GM19193 (cell line): ENCODE results near the gene KRTAP10-10.
"Not testable (repeated sequence)": the region's sequence is repeated elsewhere in the genome, so short reads cannot be mapped to it uniquely, and the experiment has no call there.

ENCODE experiments used
- POLR2A ChIP-seq: IDR thresholded peaks from 4 replicates; pipeline ENCODE4 v1.6.1; 2011; ENCODE audit not compliant: insufficient read depth, insufficient read length; ENCODE audit errors: extremely low read depth

Gene KRTAP10-10

DNA sequence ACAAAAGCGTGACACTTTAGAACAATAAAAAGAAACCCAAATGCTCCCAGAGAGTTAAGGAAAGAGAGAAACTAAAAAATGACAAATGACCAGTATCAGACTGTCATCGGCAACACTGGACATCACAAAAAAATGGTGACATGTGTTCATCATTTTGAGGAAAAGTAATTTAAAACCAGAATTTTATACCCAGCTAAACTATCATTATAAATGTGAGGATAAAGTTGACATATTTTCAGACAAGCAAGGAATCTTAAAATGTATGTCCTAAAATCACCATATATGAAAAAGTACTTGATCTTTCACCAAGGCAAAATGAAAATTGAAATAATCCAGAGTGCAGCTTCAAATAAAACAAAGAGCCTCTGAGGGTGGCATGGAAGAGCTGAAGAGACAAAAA lies 7.7 kb downstream of the KRTAP10-10 start:
- TF ChIP-seq POLR2A: no peak

DNA sequence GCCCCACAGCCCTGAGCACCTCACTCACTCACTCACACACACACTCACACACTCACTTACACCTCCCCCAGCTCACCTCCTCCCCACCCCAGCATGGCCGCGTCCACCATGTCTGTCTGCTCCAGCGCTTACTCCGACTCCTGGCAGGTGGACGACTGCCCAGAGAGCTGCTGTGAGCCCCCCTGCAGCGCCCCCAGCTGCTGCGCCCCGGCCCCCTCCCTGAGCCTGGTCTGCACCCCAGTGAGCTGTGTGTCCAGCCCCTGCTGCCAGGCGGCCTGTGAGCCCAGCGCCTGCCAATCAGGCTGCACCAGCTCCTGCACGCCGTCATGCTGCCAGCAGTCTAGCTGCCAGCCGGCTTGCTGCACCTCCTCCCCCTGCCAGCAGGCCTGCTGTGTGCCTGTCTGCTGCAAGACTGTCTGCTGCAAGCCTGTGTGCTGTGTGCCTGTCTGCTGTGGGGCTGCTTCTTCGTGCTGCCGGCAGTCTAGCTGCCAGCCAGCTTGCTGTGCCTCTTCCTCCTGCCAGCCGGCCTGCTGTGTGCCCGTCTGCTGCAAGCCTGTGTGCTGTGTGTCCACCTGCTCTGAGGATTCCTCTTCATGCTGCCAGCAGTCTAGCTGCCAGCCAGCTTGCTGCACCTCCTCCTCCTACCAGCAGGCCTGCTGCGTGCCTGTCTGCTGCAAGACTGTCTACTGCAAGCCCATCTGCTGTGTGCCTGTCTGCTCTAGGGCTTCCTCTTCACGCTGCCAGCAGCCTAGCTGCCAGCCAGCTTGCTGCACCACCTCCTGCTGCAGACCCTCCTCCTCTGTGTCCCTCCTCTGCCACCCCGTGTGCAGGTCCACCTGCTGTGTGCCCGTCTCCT lies 9.4 kb downstream of the KRTAP10-10 start, which contains the start of gene KRTAP10-11:
TSS of gene KRTAP10-11 (plus strand) at position 49 of the 856 bp plus-strand sequence. CDS start at position 94, 45 bp downstream.
- not testable (repeated sequence) for TF ChIP-seq POLR2A

- TF ChIP-seq POLR2A: no peak
Observed at GRCh38 chr21:44647222-44647552, 10.0 kb downstream of the KRTAP10-10 start.

DNA sequence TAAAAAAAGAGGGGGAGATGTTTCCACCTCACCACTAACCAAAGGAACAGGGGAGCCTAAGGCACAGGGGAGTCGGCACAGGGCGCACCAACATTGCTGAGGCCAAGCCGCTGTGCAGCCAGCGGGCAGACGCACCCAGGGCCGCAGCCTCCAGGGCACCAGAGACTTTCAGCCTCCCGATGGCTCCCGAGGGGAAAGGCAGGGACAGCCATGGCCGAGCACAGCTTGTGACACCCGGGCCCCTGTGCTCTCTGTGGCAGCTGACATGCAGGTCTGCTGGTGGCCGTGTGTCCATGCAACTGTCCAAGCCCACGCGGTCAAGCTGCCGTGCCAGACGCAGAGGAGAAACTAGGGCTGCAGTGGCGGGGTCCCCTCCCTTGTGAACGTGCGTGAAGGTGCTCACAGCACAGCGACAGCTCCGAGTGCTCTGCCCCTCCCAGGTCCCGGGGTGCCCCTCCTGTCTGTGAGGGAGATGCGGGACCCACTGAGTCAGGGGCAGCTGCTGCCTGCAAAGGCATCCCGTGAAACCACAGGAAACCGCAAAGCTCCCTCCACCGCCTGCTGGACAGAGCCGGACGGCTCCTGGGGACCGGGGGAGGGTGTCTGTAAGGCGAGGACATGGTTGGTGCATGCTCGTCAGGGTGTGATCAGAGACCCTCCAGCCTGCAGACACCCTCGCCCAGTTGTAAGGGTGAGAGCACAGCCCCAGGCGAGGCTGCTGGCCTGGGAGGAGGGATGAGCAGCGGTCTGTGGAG lies 11.6 kb downstream of the KRTAP10-10 start:
- no peak for TF ChIP-seq POLR2A

- no peak for TF ChIP-seq POLR2A
Observed at GRCh38 chr21:44649521-44650100, 12.5 kb downstream of the KRTAP10-10 start.

DNA sequence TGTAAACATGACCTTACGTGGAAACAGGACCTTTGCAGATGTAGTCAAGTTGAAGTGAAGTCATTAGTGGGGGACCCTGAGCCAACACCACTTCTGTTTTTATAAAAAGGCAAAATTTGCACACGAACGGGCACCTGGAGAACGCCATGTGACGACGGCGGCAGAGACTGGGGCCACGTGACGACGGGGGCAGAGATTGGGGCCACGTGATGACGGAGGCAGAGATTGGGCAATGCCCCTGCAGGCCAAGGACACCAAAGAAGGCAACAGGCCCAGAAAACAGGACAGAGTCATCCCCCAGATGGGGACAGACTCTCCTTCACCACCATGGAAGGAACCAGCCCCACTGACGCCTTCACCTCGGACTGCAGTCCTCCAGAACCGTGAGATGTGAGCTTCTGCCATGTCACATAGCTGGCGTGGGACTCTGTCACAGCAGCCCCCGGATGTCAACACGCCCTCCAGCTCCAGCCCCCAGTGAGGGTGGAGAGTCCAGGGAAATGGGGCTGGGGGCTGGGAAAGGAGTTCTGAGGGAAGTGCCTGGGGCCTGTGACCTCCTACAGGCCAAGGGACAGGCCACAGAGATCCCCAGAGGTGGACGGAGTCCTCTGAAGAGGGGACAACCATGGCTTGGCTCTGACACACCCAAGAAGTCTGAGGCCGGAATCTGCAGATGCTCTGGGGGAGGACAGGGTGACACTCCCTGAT lies 13.3 kb downstream of the KRTAP10-10 start:
- no peak for TF ChIP-seq POLR2A

- no peak for TF ChIP-seq POLR2A
Observed at GRCh38 chr21:44650973-44651675, 14.0 kb downstream of the KRTAP10-10 start.

GRCh38 chr21:44653123-44653522 lies 16.0 kb downstream of the KRTAP10-10 start:
- TF ChIP-seq POLR2A: no peak

DNA sequence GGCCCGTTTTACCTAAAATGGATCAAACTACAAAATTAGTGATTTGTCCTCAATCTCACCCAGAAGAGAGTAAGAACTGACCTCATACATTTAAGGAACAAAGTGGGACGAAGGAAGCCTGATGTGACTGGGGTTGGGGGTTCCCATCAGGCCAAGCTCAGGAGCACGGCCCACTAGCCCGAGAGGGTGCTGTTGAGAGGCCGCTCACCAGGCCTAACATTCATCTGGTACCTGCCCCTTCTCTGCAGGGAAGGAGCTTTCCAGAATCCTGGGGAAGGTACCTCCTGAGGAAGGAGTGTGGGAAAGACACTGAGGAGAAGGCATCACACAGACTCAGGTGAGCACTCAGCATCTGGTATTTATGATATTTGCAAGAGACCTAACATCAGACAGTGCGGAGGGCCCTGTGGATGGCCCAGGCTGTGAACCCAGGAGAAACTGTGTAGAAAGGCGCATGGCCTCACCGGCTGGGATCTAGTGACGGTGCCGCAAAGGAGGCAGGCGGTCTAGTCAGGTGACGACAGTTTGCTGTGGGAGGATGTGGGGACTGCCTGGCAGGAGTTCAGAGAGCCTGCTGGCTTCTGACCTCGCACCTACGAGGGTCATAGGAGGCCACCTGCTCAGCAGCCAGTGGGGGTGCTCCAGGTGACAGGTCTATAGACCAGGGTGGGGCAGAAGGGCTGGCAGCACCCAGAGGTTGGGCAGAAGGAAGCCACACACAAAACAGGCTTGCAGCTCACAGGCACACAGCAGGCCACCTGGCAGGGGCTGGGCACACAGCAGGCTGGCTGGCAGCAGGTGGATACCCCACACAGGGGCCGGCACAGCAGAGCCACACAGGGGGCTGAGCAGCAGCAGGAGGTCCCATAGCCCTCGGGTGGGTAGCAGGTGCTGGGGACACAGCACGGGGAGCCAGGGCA lies 16.8 kb downstream of the KRTAP10-10 start:
- no peak for TF ChIP-seq POLR2A

- no peak for TF ChIP-seq POLR2A
Observed at GRCh38 chr21:44654576-44655175, 17.5 kb downstream of the KRTAP10-10 start, which contains the start of gene KRTAP12-4. Gene KRTAP12-4, minus strand, starts transcription at chr21:44654659. Its CDS starts 45 bp downstream, at chr21:44654614.

DNA sequence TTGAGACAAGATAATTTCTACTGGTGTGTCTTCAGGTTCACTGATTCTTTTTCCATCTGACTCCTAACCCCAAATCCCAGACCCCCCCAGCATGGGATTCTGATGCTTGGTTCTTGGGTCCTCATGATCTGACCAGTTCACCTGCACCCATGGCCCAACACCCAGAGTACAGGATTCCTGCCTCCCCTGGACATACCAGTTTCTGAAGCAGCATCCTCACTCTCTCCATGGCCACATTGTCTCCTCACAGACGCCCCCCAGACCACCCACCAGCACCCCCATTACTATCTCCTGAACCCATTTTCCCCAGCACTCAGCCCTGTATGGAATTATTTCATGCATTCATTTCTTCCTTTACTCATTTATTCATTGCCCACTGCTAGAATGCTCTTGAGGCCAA lies 19.7 kb downstream of the KRTAP10-10 start:
- TF ChIP-seq POLR2A: no peak

DNA sequence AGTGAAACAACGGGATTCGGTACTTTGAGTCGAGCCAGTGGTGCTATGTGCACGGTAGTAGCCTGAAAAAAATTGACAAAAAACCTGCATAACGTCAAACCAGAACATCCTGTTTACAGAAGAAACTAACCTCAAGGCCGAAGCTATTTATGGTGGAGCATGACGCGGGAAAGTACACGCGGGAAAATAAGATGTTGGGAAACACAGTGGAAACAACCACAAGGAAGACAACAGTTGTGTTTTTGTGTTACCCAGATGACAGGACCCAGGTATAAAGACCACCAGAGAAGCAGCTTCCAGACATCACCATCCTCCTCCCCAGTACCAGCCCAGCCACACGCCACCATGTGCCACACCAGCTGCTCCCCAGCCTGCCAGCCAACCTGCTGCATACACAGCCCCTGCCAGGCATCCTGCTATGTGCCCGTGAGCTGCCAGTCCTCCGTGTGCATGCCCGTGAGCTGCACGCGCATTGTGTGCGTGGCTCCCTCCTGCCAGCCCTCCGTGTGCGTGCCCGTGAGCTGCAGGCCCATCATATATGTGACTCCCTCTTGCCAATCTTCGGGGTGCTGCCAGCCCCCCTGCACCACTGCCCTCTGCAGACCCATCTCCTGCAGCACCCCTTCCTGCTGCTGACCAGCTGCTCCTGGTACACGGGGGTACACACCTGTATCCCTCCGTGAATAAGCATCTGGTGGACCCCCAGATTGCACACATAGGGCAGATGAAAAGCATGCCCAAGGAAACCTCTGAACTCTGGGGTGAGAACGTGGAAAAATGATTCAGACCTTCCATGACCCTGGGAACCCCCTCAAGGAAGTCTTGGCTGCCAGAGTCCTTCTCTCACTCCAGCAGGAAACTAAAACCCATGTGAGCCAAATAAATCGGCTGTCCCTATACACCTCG lies 20.7 kb downstream of the KRTAP10-10 start, which contains the start of gene KRTAP12-3:
TSS of gene KRTAP12-3 (plus strand) at position 298 of the 906 bp plus-strand sequence. CDS start at position 346, 48 bp downstream.
- TF ChIP-seq POLR2A: no peak
